HG02938 (cell line): ENCODE results near the gene PLCZ1.
"Not testable (repeated sequence)": the region's sequence is repeated elsewhere in the genome, so short reads cannot be mapped to it uniquely, and the experiment has no call there.

Source experiments
- ATAC-seq: cut with Tn5 transposase; IDR thresholded peaks from one replicate; pipeline ENCODE4 v1.9.1; 2021; ENCODE audit warnings: mild to moderate bottlenecking, moderate library complexity; ENCODE audit not compliant: unreplicated experiment

The PLCZ1 gene

GRCh38 chr12:18703911-18704310 lies 33.9 kb downstream of the PLCZ1 start:
- ATAC-seq = no peak

DNA sequence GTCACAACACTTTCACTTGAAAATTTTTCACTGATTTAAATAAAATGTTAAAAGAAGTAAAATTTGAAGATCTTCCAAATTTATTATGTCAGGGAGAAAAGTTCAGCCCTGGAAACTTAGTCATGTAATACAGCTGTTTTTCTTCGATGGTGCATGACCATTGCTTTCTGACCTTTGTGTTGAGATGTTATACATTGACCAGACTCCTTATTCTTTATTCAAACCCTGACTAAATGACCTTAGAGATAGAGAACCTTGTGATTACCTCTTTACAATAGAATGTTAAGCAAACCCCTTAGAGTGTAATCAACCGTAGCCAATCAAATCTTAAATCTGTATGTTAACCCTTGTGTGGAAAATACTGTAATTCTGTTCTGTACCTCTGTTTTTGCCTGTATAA lies 34.5 kb downstream of the PLCZ1 start:
- no peak for ATAC-seq

GRCh38 chr12:18700271-18700670 lies 37.5 kb downstream of the PLCZ1 start:
- no peak for ATAC-seq

DNA sequence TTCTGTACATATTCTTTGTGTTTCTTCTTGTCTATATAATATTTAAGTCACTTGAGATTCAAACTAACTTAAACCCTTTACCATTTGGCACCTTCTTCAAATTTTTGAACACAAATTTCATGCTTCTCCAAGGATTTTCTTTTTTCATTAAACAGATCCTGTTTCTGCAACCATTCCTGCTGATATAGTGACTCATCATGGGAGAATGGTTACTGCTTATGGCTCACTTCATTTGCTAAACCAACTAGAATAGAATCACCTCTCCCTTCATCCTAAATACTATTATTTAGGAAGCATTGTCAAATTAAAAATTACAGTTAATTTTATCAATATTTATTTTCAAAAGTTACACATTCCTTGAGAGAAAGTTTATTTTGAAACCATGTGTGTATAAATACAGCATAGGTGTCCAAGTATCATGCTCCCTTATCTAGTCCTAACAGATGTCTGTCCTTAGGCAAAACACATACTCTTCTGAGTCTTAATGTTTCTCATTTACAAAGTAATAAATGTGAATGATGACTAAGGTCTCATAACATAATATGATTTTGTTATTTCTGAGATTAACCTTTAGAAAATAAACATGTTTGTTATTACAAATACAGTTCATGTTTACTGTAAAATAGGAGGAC lies 40.7 kb downstream of the PLCZ1 start:
- ATAC-seq = no peak

- not testable (repeated sequence) for ATAC-seq
Measured at GRCh38 chr12:18693986-18694385, 43.8 kb downstream of the PLCZ1 start.

- no peak for ATAC-seq
Measured at GRCh38 chr12:18690653-18691052, 47.2 kb downstream of the PLCZ1 start.

- ATAC-seq = no peak
Measured at GRCh38 chr12:18689771-18690170, 48.0 kb downstream of the PLCZ1 start.

- ATAC-seq = no peak
Measured at GRCh38 chr12:18684430-18684829, 53.4 kb downstream of the PLCZ1 start.

GRCh38 chr12:18683327-18684013 lies 54.3 kb downstream of the PLCZ1 start:
- ATAC-seq = no peak

- no peak for ATAC-seq
Measured at GRCh38 chr12:18681818-18682217, 56.0 kb downstream of the PLCZ1 start.

- no peak for ATAC-seq
Measured at GRCh38 chr12:18676996-18677588, 60.7 kb downstream of the PLCZ1 start.

GRCh38 chr12:18676141-18676540 lies 61.7 kb downstream of the PLCZ1 start:
- ATAC-seq = no peak

- no peak for ATAC-seq
Measured at GRCh38 chr12:18658829-18659228, 79.0 kb downstream of the PLCZ1 start.

DNA sequence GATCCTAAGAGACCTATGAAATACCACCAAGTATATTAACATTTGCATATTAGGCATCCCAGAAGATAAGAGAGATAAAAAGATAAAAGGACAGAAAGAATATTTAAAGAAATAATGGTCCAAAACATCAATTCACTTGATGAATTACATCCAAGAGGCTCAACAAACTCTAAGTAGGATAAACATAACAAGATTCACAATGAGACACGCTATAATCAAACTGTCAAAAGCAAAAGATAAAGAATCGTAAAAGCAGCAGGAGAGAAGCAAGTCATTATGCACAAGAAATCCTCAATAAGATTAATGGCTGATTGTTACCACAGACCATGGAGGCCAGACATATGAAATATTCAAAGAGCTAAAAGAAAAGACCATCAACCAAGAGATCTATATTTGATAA lies 79.6 kb downstream of the PLCZ1 start:
- no peak for ATAC-seq

DNA sequence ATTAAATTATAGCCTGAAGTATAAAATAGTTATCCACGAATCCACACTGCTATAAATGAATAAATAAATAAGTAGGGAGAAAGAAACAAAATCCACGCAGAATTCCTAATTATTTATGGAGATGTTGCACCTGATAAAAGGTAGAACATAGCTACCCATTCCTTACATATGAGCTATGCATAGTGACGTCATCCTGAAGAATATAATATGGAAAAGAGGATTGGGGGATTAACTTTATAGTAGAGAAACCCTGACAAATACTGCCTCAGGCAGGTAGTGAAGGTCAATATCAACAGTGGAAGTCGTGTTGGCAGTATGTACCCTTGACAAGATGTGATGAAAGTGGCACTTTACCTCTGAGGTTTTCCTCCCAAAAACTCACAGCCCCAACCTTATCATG lies 82.5 kb downstream of the PLCZ1 start:
- ATAC-seq = no peak

- no peak for ATAC-seq
Measured at GRCh38 chr12:18653465-18653864, 84.3 kb downstream of the PLCZ1 start.

DNA sequence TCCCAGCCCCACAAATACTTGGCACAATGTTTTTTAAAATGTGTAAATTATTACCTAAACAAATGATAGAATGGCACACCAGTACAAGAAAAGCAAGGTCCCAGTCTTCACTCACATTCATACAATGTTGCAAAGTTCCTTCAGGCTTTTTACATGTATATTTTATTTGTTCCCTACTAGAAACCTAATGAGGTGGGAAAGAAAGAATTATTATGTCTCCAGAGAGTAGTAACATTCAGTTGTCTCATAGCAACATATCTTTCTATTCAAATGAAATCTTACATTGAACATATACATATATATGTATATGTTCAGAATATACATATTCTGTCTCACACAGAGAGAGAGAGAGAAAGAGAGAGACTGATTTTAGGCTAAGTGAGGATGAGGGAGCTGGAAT lies 85.2 kb downstream of the PLCZ1 start:
- ATAC-seq = no peak

- ATAC-seq = no peak
Measured at GRCh38 chr12:18651525-18651924, 86.3 kb downstream of the PLCZ1 start.

DNA sequence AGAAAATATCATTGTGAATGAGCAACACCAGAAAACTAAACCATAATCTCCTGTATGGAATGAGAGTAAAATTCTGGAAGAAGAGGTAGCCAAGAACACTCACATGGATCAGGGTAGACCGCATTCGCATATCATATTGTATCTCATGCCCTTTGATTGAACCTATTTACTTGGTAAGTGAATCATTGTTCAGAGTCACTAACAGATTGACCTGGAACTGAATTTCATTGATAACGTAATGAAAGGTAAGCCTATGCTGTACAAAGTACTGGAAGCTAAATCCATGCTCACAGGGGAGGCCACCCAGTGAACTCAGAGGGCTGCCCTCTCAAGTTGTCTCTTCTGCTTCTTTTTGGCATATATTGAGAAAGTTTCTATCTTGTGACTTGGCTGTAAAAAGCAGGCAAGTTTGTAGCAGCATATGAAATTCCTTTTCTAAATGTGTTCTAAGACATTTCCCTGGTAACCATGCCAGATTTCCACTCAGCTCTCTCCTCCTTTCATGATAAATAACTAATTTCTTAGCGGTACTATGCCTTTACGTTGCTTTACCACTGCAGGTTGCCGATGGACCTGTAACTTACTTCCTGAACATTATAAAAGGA lies 91.4 kb downstream of the PLCZ1 start:
- ATAC-seq = no peak

- ATAC-seq = no peak
Measured at GRCh38 chr12:18644564-18644963, 93.2 kb downstream of the PLCZ1 start.

- ATAC-seq = no peak
Measured at GRCh38 chr12:18643681-18644080, 94.1 kb downstream of the PLCZ1 start.
